DMS114 treated with DMSO at 0.1 percent for 48 hours (cell line): Measurements from ENCODE around the gene WWC2.
"Not testable (repeated sequence)": the region's sequence is repeated elsewhere in the genome, so short reads cannot be mapped to it uniquely, and the experiment has no call there.

Source experiments
- DNase-seq: peaks from one replicate; lab custom pipeline; 2025; ENCODE audit not compliant: unreplicated experiment; lab: John Stamatoyannopoulos, UW

Gene WWC2

DNA sequence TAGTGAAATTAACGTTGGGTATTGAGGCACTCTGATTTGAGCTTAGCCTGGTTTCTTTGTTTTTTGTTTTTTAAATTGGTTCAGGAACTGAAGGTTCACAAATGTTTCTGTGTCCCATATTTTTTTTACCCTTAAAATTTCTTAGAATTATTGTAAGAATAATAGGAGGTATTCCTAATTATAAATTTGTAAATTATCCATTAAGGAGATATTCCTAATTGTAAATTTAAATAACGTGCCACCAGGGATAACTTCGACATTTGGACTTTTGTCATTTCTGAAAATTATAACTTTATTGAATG lies 1.2 kb downstream of the WWC2 start:
- DNase-seq: no peak

DNA sequence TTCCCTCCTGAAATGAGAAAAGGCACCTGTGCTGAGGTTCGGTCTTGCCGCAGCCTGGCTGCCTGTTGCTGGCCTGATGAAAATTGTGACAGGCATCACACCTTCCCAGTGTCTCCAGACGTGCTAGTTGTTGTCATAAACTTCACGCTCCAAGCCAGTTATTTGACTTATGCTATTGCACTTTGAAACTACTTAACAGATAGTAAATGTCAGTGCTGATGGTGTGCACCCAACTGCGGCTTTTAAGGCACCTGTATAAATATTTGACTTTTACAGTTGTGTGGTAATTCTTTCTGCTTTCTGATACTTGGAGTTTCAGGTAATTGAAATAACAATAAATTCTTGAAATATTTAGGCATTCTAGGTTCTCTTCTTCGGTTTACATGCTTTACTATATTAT lies 1.8 kb downstream of the WWC2 start:
- DNase-seq: no peak

DNA sequence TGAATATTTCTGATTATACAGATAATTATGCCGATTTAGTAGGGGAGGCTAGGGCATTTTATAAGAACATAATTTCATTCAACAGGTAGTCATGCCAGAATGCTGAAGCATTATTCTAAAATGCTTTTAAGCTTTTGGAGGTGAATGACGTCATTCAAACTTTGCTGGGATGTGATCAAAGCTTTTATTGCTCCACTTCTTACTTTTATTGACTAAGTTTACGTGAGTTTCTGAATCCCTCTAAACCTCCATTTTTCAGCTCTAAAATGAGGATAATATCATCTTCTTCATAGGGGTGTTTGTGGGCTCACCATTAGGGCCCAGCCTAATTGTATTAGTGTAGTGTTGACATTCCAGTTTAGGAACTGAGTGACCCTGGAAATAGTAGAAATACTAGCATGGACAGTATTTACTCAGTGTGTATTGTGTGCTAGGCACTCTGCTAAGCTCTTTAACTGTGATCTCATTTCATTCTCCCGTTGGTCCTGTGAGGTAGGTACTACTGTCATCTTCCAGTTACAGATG lies 3.0 kb downstream of the WWC2 start:
- DNase-seq: no peak

DNA sequence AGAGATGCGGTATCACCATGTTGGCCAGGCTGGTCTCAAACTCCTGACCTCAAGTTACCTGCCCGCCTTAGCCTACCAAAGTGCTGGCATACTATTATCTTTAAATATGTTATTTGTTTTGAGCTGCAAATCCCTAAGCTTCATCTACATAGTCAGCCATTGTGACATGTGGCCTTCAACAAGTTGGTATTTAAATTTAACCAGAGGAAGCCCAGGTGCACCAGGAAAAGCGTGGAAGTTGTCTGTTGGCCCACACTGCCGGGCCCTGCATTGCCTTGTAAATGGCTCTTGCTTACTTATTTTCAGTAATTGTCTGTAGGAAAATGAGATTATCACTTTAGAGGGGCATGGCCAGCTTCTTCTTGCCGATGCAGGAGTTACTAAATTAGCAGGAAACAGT lies 6.0 kb downstream of the WWC2 start:
- no peak for DNase-seq

DNA sequence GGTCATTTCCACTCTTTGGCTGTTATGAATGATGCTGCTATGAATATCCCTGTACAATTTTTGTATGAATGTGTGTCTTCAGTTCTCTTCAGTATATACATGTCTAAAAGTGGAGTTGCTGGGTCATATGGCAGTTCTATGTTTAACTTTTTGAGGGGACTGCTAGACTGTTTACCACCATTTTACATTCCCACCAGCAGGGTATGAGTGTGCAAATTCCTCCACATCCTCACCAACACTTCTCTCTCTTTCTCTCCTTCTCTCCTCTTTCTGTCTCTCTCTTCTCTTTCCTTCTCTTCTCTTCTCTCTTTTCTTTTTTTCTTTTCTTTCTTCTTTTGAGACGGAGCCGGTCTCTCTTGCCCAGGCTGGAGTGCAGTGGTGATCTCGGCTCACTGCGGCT lies 7.8 kb downstream of the WWC2 start:
- no peak for DNase-seq

DNA sequence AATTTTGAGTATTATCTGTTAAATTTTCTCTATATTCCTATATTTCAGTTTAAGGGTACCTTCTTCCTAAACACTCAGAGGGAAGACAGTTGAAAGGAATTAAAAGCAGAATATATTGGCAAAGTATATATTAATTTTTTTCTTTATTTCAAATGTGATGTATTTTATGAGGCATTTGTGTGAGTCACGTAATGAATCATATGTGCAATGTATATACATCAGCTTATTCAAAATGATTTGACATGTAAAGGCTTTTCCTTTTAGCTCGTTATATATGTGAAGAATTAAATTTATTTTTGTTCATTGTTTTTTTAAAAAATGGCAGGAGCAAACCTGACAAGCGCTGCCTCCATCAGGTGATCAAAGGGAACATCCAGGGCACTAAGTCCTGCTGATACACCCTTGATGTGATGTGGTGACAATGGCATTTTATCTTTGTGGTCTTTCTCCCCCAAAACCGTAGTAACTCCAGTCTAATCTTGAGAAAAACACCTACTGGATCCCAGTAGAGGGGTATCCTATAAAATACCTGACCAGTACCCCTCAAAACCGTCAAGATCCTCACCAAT lies 8.9 kb downstream of the WWC2 start:
- DNase-seq: no peak

DNA sequence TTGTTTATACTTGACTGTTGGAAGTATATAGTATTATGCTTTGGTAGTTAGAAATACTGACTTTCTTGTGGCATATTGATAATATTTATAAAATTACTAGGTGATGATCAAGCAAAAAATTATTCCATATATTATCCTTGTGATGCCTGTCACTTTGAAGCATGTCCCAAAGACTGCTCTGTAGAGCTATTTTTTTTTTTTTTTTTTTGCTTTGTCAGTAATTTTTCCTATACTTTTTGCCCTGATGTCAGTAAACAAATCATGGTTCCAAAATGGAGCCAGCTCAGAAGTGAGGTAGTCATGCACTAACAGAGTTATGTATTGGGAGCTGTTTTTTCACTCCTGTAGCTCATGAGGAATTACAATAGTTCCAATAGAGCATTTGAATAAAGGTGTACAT lies 11.2 kb downstream of the WWC2 start:
- DNase-seq: no peak

DNA sequence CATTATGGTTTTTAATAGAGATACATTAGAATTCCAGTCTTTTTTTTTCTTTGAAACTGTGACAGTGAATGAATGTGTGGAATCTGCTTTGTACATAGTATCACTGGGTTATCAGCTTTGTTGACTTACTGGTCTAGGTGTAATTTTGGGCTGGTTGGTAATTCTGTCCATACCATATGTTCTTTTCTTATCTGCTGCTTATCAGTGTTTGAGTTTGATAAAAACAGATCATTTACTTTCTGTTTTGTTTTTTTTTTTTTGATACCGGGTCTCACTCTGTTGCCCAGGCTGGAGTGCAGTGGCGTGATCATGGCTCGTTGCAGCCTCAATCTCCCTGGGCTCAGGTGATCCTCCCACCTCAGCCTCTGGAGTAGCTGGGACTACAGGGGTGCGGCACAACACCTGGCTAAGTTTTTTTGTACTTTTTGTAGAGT lies 12.4 kb downstream of the WWC2 start:
- no peak for DNase-seq

DNA sequence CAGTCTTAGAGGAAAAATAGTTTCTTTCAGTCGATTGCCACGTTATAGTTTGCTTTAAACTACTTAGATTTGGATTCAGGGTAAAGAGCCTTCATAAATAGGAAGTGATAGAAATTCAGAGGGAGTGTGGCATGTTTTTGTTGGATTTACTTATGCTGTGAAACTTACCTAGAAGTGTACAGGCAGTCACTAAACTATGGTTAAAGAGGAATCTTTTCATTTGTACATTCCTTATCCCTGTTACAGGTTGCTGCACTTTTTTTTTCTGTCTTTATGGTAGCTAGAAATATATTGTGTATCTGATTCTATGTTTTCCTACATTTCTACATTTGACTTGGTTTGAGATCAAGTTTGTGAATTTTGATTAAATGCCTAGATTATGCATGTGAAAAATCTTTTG lies 19.1 kb downstream of the WWC2 start:
- DNase-seq: peak; percentile 24

DNA sequence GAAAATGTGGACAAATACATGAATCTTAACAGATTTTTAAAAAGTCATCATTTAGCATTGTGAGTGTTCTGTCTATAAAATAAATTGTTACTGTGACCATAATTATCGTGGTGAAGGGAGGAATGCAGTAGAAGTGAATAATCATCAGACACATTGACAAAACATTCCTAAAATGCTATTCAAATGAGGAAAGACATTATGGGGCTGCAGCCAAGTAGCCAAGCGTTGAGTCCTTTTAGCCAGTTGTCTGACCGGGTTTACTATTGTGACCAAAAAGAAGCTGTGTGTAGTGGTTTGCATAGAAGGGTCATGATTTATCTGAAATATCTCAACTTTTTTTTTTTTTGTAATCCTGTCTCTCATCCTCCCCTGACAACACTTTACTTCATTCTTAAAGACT lies 19.5 kb downstream of the WWC2 start:
- peak; percentile 66 for DNase-seq

DNA sequence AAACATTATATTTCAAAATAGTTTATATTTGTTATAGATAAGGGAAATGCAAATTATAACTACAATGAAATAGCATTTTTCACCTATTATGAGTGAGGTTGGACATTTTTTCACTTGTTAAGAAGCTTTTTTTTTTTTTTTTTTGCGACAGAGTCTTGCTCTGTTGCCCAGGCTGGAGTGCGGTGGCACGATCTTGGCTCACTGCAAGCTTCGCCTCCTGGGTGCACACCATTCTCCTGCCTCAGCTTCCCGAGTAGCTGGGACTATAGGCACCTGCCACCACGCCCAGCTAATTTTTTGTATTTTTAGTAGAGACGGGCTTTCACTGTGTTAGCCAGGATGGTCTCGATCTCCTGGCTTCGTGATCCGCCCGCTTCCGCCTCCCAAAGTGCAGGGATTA lies 22.6 kb downstream of the WWC2 start:
- not testable (repeated sequence) for DNase-seq

DNA sequence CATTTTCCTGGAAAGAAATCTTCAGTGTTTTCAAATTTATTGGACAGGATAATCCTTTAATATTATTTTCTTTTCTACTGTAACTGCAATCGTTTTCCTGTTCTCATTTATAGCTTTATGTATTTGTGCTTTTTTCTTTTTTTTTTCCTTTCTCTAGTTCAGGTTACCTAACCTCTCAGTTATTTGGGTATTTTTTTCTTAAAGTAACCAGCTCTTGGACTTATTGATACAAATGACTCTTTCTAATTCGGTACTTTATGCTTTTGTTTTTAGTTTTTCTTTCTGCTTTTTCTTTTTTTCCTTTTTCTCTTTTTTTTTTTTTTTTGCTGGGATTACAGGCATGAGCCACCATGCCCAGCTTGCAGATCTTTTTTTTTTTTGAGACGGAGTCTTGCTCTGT lies 25.2 kb downstream of the WWC2 start:
- no peak for DNase-seq

DNA sequence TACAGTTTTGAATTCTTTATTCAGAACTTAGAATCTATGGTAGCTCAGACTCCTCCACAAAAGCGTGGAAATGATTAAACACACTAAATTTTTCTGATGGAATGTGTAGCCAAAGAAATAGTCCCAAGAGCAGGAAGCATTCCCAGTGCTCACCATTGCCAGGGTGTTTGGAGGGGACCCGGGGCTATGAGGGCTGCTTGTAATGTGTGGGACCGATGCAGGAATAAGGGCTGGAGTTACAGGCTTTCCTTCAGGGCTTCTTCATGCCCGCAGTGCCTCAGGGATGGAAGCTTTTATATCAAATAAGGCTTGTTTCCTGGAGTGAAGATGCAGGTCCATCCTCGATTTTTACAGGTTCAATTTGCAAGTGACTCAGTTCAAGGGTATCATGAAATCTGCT lies 25.8 kb downstream of the WWC2 start:
- DNase-seq: no peak

DNA sequence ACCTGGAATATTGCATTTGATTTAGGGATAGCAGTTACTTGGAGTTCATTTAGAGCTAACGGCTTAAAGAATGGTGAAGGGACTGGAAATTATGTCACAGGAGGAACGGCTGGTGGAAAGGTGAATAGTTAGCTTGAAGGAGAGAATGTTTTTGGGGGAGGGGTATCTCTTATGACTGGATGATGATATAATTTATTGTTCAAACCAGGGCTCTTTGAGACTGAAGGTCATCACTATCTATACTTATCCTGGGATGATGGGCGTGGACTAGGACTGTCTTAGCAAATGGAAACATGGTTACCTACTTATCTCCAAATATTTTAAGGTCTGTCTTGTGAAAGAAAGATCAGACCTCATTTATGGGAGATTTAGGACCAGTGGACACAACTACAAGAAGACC lies 30.1 kb downstream of the WWC2 start:
- no peak for DNase-seq

DNA sequence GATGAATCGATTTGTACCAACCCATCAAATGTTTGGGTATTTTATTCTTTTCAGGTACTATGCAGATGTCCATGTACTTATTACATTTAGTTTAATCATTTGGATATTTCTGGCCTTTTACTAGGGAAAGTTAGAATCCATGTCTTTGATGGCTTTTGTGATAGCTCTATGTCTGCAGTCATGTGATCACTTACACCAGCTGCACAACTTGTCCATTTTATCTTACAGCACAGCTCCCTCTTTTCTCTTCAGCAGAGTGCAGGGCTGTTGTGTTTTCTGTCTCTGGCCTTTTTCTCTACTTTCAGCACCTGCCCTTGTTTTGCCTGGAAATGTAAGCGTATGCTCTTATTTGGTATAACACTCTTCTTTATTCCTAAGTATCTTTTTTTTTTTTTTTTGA lies 30.6 kb downstream of the WWC2 start:
- no peak for DNase-seq

DNA sequence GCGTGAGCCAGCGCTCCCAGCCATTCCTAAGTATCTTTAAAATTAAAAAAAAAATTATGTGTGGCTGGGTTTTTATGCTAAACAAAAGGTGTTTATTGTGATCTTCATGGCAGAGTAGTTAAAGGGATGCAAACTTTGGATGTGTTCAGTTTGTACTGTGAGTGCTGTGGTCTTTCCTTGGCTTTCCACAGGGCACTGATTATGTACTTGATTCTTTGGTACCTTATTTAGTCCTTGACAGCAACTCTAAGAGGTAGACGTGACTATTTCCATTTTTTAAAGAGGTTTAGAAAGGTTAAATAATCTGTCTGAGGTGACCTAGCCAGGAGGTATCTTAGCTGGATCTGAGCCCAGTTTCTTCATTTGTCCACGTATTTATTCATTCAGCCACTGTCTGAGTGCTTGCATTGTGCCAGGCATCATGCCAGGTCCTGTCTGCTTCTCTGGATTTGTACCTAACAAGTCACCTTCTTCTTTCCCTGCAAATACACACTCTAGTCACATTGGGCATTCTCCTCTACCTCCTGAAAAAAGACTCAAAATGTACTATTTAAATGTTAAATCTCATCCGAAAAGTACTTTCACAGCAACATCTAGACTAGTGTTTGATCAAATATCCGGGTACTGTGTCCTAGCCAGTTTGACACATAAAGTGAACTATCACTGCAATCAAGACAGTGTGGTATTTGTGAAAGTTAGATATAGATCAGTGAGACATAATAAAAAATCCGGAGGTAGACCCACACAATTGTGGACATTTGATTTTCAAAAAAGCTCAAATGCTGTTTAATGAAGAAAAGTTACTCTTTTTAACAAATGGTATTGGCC lies 31.5 kb downstream of the WWC2 start:
- no peak for DNase-seq

DNA sequence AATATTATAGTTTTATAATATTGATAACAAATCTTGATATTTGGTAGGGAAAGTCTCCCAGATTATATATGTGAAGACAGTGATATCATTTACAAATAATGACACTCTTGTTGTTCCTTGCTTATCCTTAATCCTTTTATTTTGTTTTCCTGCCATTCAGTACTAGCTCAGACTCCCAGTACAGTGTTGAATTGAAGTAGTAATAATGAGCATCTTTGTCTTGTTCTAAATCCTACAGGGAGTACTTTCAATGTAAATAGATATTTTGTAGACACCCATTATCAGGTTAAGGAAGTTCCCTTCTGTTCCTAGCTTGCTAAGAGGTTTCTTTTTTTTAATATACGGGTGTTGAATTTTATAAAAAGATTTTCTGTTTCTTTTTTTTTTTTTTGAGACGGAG lies 33.0 kb downstream of the WWC2 start:
- DNase-seq: no peak

DNA sequence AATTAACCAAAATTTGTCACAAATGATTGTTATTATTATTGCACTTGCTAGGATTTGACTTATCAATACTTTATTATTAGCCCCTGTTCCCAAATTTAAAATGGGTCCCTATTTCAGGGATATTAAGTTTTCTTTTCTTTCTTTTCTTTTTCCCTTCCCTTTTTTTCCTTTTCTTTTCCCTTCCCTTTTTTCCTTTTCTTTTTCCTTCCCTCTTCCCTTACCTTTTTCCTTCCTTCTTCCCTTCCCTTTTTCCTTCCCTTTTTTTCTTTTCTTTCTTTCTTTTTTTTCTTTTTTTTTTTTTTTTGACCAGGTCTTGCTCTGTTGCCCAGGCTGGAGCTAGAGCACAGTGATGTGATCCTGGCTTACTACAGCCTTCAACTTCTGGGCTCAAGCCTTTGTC lies 33.8 kb downstream of the WWC2 start:
- DNase-seq: no peak

DNA sequence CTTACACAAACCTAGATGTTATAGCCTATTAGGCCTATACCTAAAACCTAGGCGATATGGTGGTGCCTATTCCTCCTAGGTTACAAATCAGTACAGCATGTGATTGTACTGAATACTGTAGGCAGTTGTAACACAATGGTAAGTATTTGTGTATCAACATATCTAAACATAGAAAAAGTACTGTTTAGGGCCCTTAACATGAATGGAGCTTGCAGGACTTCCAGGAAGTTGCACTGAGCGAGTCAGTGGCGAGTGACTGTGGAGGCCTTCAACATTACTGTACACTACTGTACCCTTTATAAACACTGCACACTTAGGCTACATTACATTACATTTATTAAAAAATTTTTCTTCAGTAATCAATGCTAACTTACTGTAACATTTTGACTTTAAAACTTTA lies 37.8 kb downstream of the WWC2 start:
- no peak for DNase-seq

DNA sequence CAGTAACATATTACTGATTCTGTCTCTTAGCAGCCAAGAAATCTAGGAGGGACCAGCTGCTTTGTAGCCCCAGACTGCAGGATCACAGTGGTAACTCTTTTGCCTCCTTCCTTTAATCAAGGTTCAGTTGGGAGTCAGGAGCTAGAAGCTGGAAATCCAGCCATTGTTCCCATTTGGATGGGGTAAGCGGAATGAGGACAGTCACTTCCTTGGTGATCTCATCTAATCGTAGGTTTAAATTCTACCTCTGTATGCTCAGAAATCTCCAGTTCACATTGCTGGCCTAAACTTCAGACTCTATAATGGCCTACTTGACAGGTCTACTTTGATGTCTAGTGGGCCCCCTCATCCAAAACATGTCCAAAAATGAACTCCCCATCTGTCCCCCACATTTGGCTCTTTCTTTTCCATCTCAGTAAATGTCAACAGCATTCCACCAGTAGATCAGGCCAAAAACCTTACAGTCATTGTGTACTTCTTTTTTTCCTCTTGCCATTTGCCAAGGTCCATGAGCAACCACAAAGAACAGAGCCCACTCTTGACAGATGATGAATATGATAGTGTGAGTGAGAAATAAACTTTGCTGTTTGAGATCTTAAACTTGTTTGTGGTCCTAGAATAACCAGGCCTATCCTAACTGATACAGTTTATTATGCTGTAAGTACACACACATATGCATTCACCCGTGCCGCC lies 40.1 kb downstream of the WWC2 start:
- no peak for DNase-seq

DNA sequence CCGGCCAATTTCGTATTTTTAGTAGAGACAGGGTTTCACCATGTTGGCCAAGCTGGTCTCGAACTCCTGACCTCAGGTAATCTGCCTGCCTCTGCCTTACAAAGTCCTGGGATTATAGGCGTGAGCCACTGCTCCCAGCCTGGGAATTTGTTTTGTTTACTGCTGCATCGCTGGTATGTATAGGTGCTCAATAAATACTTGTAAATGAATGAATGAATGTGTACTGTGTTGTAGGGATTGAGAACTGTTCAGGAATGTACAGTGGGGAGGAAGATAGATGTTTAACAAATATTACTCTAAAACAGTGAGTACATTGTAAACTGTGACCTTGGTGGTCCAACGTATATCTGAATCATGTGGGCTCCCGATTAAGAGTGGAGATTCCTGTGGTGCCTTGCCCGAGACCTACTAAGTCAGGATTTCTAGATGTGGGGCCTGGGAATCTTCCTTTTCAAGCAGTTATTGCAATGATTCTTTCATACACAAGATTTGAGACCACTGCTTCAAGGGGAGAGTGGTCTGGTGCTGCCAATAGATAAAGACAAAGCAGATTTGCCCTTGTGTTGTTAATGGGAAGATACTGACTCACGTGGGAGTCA lies 41.0 kb downstream of the WWC2 start:
- DNase-seq: no peak

DNA sequence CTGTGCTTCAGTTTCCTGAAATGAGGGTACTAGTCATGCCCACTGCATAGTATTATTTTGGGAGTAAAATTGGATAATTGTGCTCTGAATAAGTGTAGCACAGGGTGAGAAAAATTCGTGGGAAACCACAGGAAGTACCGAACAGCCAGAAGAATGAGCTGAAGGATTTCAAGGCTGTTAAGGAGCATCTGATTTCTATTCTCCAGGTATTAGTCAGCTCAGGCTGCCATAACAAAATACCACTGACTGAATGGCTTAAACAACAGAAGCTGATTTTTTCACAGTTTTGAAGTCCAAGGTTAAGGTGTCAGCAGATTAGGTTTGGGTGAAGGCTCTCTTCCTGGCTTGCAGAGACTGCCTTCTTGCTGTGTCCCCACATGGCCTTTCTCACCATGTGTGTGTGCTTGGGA lies 41.9 kb downstream of the WWC2 start:
- no peak for DNase-seq
